ENCODE results near the gene PADI3.
A peak's percentile ranks its signal among the peaks of the same experiment; 100 is the strongest.

PADI3 gene
- total RNA-seq = 0 to 0.07 reads per million in 2 donors

DNA sequence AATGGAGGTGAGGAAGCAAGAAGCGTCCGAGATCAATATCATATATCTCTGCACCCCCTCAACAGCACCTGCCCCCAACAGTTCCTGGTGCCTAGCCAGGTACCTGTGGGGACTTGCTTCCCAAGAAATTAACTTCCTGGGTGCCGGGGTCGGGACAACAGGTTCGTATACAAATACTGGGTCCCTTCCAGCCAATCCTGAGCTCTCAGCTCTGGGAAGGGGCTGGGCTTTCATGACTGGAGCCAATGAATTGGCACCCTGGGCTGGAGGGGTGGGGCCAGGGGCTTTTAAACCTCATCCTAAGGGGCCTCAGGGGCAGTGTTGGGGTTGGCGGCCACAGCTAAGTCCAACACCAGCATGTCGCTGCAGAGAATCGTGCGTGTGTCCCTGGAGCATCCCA lies at the start of gene PADI3:
Gene PADI3, plus strand, starts transcription at position 318 of the 400 bp plus-strand sequence. Its CDS starts 40 bp downstream, at position 358.
- DNase-seq = no peak

- DNase-seq = no peak
These were observed 49.4 kb upstream of the PADI3 start for GRCh38 chr1:17199267-17200044.

GRCh38 chr1:17200246-17200645 lies 48.7 kb upstream of the PADI3 start:
- no peak for DNase-seq

DNA sequence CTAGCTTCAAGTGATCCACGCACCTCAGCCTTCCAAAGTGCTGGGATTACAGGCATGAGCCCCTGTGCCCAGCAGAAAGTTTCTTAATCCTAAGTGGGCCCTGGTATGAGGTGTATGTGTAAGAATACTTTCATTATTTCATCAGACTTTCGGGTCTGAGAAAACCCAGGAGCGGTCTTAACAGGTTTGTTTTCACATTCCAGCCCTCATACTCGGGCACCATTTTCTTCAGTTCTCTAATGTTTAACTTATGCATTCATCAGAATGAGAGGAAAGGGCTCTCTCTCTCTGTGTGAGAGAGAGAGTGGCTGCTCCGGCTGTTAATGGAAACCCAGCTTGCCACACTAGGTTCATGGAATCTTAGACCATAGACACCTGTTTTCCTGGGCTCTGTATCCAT lies 48.1 kb upstream of the PADI3 start:
- no peak for DNase-seq

DNA sequence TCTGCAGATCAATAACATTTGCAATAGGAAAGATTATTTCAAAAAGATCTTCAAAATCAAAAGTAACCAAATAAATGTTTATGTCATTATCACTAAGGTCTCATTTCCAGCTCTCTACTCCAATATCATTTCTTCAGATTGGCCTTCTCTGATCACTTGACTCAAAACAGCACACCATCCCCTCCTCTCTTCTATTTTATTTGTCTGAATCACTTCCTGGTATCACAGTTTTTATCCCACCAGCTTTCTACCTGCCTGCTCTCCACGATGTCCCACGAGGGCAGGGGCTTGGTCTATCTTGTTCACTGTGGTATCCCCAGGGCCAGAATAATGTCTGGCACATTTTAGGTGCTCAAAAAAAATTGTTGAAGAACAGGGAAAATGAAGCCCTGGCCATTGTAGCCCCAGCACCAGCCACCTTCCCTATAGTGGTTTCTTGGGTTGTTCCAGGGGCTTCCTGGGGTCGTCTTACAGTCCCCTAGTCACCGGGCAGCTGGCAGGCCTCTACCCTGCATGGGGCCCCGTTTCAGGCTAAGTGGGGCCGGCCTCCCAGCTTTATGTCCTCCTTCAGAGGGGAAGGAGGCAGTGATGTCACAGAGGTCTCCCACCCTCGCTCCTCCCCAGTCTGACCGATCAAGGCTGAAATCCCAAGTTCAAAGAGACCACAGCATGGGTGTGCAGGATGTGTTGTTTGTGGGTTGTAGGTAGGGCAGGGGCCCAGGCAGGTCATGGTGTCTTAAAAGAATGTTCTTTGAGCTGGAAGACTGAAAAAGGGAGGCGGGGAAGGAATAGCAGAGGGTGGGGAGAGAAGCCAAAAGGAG lies 47.5 kb upstream of the PADI3 start:
- peak in 1 of 5 experiments; percentile 53 for DNase-seq

- DNase-seq = no peak
These were observed 44.1 kb upstream of the PADI3 start, which contains the start of gene PADI1 for GRCh38 chr1:17204546-17205440. Gene PADI1, plus strand, starts transcription at chr1:17205128. Its CDS starts 90 bp downstream, at chr1:17205218.

DNA sequence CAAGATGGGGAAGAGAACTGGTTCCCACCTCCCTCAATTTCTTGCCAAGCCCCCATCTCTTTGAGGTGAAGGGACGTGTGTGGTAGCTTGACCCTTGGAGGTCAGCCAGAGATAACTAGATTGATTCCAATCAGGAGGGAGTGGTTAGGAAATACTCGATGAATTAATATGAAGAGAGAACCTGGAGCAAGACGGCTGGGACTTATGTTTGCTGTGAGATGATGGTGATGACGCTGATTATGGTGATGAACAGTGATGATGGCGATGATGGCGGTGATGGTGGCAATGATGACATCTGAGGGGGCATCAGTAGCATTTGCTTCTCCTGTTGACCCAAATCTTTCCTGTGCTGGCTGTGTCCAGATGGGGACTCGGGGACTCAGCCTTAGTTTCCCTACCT lies 43.2 kb upstream of the PADI3 start:
- DNase-seq = no peak

DNA sequence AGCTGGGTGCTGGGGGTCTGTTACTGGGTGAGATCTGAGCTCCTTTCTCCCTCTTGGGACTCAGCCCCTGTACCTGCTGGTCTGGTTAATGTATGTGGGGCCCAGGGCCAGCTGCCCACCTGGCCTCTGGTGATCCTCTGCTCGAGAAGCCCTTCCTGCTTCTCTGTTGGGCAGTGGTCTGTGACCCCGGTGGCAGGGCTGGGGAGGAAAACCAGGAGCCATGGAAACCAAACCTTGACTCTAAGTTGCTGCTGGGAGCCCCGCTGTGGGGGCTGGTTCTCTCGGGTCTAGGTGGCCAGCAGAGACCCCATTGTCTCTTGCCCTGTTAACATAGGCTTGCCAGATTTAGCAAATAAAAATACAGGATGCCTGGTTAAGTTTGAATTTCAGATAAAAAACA lies 42.7 kb upstream of the PADI3 start:
- DNase-seq = no peak

- no peak for DNase-seq
These were observed 41.9 kb upstream of the PADI3 start for GRCh38 chr1:17207046-17207445.

- DNase-seq = no peak
These were observed 41.4 kb upstream of the PADI3 start for GRCh38 chr1:17207540-17207939.

DNA sequence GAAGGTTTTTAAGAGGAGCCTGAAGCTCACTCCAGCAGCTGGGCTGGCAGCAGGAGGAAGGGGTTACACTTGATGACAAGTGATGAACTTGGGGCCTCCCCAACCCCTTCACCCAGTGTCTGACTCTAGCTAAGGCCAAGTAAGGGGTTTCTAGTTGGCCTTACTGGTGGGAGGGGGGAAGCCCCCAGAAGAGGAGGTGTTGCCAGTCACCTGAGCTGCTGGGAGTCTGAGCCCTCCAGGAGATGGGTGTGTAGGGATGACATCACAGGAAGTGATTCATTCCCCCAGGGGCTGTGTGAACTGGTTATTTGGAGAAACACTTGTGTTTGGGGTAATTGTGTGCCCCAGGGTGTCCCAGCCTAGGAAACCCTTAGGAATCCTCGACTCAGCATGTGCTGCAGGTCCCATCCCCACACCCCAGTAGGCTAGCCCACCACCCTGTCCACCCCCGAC lies 40.9 kb upstream of the PADI3 start:
- peak in 1 of 5 experiments; percentile 54 for DNase-seq

DNA sequence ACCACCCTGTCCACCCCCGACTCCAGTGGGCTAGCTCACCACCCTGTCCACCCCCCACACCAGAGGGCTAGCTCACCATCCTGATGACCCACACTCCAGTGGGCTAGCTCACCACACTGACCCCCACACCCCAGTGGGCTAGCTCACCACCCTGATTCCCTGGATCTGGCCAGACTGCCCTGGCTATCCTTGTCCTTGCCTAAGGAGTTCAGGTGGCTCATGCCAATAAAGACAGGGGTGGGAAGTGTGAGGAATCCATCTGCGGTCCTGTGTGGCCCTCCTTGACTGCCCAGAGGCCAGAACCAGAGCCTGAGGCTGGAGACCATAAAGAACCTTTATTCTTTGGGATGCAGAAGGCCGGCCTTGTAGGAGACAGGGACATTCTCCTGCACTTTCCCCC lies 40.4 kb upstream of the PADI3 start:
- DNase-seq = no peak

DNA sequence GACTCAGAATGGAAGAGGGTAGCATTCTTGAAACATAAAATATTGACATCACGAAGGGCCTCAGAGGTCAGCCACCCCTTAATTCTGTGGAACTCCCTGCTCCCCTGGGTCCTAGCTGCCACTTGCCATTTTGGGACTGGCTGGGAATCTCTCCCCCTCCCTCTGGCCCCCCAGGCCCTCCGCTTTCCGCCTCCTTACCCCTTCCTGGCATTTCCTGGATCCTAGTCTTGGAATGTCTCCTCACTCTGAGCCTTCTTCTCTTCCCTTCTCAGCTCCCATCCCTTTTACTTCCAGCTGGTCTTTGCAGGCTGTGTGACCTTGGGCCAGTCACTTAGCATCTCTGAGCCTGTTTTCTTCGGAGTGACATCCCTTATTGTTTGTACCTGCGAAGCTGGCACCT lies 39.5 kb upstream of the PADI3 start:
- DNase-seq = no peak

DNA sequence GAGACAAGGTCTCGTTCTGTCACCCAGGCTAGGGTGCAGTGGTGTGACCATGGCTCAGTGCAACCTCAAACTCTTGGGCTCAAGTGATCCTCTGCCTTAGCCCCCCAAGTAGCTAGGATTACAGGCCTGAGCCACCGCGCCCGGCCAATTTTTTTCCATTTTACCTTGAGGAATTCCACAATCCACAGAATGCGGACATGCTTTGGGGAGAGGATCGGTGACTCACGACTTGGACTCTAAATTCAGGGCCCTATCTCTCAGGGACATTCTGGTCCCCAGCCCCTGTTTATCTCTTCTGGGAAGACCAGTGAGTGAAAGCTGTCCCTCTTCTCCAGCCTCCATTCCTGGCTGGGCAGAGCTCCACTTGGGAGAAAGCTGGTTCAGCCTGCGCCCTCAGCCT lies 38.7 kb upstream of the PADI3 start:
- no peak for DNase-seq

GRCh38 chr1:17211377-17211776 lies 37.5 kb upstream of the PADI3 start:
- DNase-seq = no peak

GRCh38 chr1:17212009-17212408 lies 36.9 kb upstream of the PADI3 start:
- DNase-seq = no peak

DNA sequence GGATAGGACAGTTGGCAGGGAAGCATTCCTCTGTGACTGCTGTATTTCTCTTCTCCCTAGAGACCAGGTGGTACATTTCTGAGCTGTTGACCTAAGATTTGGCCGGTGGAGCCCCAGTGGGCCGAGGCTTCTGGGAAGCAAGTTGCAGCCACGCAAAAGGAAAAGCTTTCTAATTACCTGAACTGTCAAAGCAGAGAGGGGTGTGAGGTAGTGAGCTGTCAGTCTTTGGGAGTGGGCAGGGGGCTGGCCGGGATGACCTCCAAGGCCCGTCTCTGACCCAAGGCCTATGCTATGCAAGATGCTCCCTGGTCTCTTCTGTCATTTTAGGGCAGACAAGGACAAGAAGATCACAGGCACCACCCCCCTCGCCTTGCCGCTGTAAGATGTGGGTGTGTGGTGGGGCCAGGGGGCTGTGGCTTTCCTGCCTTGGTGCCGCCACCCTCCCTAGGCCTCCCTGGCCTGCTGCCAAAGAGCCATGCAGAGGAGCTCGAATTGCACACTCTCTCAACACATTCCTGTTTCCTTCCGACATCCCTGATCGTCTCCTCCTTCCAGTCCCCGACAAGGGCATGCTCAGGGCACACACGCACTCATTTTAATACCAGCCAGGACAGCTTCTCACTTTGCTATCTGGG lies 36.3 kb upstream of the PADI3 start:
- DNase-seq = peak in 4 of 5 experiments; percentile 42 to 76 (median 55)

DNA sequence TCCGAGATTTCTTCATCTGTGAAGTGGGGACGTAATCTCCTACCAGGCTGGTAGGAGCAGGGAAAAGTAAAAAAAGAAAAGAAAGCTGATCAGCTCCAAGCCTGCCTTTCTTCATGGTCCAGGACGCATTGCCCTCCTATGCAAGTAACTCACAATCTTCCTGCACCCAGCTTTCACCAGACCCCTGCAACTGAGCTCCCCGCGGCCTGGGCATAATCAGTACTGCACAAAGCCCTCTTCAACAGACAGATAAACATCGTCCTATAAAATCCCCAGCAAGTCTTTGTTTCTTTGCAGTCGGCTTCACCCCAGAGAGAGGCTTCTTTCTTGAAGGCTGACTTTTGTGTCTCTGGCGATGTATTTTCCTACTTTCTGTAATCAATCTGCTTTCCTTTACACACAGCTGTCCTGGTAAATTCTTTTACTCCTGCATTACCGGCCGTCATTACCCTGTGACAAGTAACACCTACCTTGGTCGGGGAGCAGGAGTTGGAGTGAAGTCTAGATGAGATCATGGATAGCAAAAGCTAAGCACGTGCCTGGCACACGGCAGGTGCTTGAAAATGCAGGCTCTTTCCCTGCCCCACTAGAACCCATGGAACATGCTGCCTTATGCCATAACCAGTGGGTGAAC lies 35.6 kb upstream of the PADI3 start:
- DNase-seq = no peak

- no peak for DNase-seq
These were observed 35.1 kb upstream of the PADI3 start for GRCh38 chr1:17213782-17214148.

DNA sequence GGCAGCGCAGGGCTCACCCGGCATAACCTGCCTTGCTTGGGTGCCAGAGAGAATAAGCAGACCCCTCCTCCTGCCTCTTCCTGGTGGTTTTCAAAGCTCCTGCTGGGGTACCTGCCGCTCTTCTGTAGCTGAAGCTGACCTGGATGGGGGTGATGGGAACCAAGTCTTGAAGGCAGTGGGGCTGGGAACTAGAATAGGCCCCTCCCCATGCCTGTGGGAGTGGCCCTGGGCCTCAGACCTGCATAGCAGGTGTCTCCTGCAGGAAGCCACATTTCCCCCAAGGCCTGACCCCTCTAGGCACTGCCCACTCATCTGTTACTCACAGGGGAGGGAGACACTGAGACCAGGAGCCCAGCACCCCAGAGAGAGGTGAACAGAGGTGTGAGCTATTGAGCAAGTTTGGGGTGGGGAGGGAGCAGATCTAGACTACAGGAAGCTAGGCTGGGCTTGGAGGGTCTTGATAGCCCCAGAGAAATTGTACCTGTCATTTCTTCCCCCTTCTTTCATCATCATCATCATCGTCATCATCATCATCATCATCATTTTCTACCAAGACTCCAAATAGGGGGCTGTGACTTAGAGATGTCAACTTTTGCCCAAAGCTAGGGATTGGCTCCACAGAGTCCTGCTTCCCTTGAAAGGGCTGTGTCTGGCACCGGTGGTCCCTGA lies 33.9 kb upstream of the PADI3 start:
- DNase-seq = no peak

GRCh38 chr1:17215545-17215890 lies 33.4 kb upstream of the PADI3 start:
- DNase-seq = no peak

All from T-helper 2 cell (primary cell).